ENCODE measurements around the gene SMTN.

The SMTN gene

DNA sequence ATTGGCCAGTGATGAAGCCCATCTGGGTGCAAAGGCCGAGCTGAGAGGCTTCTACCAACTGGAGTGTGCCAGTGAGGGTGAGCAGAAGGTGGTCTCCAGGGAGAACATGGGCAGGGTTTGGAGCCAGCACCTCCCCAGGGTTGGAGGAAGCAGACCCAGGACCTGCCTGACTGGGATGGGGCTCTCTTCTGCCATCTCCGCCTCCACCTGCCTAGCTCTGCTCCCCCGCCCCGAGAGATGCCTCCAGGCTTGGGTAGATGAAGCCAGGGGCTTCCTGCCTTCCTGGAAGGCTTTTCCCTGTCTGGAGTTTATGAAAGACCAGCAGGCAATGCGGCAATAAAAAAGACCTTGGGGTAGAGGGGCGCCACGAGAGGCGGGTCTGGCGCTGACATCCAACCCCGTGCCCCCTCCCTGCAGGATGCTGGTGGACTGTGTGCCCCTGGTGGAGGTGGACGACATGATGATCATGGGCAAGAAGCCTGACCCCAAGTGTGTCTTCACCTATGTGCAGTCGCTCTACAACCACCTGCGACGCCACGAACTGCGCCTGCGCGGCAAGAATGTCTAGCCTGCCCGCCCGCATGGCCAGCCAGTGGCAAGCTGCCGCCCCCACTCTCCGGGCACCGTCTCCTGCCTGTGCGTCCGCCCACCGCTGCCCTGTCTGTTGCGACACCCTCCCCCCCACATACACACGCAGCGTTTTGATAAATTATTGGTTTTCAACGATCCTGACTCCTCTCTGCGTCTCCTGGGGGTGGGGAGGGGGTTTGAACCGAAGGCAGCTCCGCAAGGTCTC, 23.0 kb downstream of the SMTN start:
- TF ChIP-seq ZBTB7A (IDR thresholded peaks at IDR 0.05; ENCODE audit: low read depth) (no peak), TEAD4 (IDR thresholded peaks at IDR 0.05) (no peak), EP300 (IDR thresholded peaks at IDR 0.05; ENCODE audit: borderline replicate concordance) (no peak)
- TF ChIP-seq, protein P1, sequence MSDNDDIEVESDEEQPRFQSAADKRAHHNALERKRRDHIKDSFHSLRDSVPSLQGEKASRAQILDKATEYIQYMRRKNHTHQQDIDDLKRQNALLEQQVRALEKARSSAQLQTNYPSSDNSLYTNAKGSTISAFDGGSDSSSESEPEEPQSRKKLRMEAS (IDR thresholded peaks at IDR 0.05), result no peak

DNA sequence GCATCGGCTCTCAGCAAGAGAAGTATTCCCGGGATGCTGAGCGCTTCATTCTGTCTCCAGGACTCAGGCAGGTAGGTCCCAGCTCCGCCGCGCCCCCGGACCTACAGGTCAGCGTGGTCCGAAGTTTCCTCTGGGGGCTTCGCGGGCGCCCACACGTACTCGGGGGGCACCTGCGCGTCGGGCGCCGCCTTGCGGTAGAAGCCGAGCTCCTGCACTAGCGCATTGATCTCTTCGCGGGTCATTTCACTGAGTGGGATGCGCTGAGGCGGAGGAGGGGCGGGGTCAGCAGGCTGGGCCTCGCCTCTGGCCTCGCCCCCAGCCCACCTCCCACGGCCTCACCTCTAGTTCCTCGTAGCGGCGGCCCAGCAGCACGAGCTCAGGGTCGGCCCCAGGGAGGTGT, 23.8 kb downstream of the SMTN start:
- TF ChIP-seq RAD21 (IDR thresholded peaks at IDR 0.05; ENCODE audit: low read depth) (no peak), TAF1 (IDR thresholded peaks at IDR 0.05; ENCODE audit: low read depth) (no peak), EP300 (IDR thresholded peaks at IDR 0.05; ENCODE audit: borderline replicate concordance) (no peak), EGR1 (IDR thresholded peaks at IDR 0.05) (no peak)
- TF ChIP-seq, protein P2, sequence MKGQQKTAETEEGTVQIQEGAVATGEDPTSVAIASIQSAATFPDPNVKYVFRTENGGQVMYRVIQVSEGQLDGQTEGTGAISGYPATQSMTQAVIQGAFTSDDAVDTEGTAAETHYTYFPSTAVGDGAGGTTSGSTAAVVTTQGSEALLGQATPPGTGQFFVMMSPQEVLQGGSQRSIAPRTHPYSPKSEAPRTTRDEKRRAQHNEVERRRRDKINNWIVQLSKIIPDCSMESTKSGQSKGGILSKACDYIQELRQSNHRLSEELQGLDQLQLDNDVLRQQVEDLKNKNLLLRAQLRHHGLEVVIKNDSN (IDR thresholded peaks at IDR 0.05), result no peak

DNA sequence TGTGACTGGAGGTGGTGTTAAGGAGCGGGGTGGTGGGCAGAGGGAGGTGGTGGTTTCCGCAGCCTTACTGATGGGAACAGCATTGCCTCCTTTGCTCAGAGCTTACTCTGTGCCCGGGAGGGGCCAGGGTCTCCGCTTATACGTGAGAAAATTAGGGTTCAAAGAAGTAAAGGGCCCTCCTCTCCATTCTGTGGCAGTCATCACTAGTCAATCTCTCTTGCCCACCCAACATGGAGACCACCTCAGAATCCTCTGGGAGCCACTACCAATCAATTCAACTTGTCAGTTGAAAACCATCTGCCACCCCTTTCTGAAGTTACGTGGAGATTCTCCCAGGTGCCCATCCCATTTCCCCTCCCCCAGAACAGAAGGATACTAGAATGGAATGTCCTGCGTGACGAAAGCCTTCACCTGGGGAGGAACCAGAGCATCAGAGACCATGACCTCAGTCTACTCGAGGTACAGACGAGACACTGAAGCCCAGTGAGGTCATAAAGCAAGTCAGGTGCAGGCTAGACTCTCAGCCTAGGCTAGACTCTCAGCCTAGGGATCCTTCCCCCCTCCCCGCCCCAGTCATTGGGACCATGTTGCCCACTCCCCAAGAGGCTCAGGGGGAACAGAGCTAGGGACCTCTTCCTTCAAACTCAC, 24.3 kb downstream of the SMTN start:
- no peak for TF ChIP-seq TEAD4 (IDR thresholded peaks at IDR 0.05)
- no peak for TF ChIP-seq CEBPB (IDR thresholded peaks at IDR 0.05)

DNA sequence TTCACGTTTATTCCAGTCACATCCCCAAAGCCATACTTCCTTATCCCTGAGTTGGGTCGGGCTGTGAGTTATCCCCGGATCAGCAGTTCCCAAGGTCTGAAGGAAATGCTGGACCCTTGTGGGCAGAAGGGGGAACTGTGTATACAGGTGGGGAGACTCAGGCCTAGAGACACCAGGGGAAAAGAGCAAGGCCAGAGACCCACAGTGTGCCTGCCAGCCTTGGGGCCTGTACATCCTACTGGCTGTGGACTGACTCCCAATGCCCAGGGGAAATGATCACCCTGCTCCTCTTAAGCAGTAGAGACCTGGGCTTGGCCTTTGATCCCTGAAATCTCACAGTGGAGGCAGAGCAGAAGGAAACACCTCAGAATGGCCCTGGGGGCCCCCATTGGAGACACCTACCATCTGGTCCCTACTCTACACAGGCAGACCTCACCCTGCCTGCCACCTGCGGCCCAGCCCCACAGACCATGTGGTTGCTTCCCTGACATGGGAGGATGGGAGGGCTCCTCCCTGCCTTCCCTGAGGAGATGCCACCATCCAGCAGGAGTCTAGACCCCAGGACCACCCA, 25.0 kb downstream of the SMTN start:
- no peak for TF ChIP-seq CEBPB (IDR thresholded peaks at IDR 0.05)
- no peak for TF ChIP-seq TCF12 (IDR thresholded peaks at IDR 0.05; ENCODE audit: low read depth)
- TF ChIP-seq YY1 (IDR thresholded peaks at IDR 0.05; ENCODE audit: low read depth), result no peak
- no peak for TF ChIP-seq EP300 (IDR thresholded peaks at IDR 0.05; ENCODE audit: borderline replicate concordance)
- TF ChIP-seq, protein P1 (IDR thresholded peaks at IDR 0.05), result no peak
- TF ChIP-seq TEAD4 (IDR thresholded peaks at IDR 0.05), result no peak
- TF ChIP-seq FOXM1 (IDR thresholded peaks at IDR 0.05; ENCODE audit: borderline replicate concordance, low read depth), result no peak
- TF ChIP-seq RAD21 (IDR thresholded peaks at IDR 0.05; ENCODE audit: low read depth), result no peak
- TF ChIP-seq NFIC (IDR thresholded peaks at IDR 0.05), result no peak
- TF ChIP-seq, protein P3, sequence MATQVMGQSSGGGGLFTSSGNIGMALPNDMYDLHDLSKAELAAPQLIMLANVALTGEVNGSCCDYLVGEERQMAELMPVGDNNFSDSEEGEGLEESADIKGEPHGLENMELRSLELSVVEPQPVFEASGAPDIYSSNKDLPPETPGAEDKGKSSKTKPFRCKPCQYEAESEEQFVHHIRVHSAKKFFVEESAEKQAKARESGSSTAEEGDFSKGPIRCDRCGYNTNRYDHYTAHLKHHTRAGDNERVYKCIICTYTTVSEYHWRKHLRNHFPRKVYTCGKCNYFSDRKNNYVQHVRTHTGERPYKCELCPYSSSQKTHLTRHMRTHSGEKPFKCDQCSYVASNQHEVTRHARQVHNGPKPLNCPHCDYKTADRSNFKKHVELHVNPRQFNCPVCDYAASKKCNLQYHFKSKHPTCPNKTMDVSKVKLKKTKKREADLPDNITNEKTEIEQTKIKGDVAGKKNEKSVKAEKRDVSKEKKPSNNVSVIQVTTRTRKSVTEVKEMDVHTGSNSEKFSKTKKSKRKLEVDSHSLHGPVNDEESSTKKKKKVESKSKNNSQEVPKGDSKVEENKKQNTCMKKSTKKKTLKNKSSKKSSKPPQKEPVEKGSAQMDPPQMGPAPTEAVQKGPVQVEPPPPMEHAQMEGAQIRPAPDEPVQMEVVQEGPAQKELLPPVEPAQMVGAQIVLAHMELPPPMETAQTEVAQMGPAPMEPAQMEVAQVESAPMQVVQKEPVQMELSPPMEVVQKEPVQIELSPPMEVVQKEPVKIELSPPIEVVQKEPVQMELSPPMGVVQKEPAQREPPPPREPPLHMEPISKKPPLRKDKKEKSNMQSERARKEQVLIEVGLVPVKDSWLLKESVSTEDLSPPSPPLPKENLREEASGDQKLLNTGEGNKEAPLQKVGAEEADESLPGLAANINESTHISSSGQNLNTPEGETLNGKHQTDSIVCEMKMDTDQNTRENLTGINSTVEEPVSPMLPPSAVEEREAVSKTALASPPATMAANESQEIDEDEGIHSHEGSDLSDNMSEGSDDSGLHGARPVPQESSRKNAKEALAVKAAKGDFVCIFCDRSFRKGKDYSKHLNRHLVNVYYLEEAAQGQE (IDR thresholded peaks at IDR 0.05; ENCODE audit: low read depth), result no peak
- TF ChIP-seq ZBTB7A (IDR thresholded peaks at IDR 0.05; ENCODE audit: low read depth), result no peak
- TF ChIP-seq TAF1 (IDR thresholded peaks at IDR 0.05; ENCODE audit: low read depth), result no peak
- TF ChIP-seq EGR1 (IDR thresholded peaks at IDR 0.05), result no peak
- TF ChIP-seq, protein P2 (IDR thresholded peaks at IDR 0.05), result no peak

DNA sequence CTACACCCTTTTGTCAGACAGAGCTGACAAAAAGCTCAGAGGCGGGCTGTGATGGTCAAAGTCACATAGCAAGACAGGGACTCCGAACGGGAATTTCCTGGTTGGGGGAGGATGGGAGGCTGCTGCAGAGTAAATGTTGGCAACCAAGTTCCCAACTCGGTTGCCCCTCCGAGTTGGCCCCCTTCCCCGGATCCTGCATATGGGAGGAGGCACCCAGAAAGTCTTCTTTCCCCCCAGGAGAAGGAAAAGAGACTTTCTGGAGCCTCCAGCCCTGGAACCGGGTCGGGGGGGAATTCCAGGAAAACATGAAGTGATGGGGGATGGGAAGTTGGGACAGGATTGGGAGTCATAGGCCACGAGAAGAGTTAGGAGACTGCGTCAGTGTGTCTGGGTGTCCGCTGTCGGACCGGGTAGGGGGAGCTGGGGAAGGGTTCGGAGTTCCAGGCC, 25.6 kb downstream of the SMTN start:
- TF ChIP-seq, protein P1 (IDR thresholded peaks at IDR 0.05), result no peak
- no peak for TF ChIP-seq TCF12 (IDR thresholded peaks at IDR 0.05; ENCODE audit: low read depth)
- no peak for TF ChIP-seq YY1 (IDR thresholded peaks at IDR 0.05; ENCODE audit: low read depth)
- TF ChIP-seq NFIC (IDR thresholded peaks at IDR 0.05), result no peak
- TF ChIP-seq, protein P3 (IDR thresholded peaks at IDR 0.05; ENCODE audit: low read depth), result no peak
- TF ChIP-seq EGR1 (IDR thresholded peaks at IDR 0.05), result no peak
- no peak for TF ChIP-seq RAD21 (IDR thresholded peaks at IDR 0.05; ENCODE audit: low read depth)
- no peak for TF ChIP-seq CREB1 (IDR thresholded peaks at IDR 0.05; ENCODE audit: low read depth)
- TF ChIP-seq FOXM1 (IDR thresholded peaks at IDR 0.05; ENCODE audit: borderline replicate concordance, low read depth), result no peak
- TF ChIP-seq ZBTB7A (IDR thresholded peaks at IDR 0.05; ENCODE audit: low read depth), result no peak

All from Ishikawa (cell line).